H9 (cell line): ENCODE results near the gene ANKMY1. TPM values are rescaled to one million over a fixed set of nuclear protein-coding genes. Genes with fewer than 3 reads are reported as not detected.
A peak's percentile ranks its signal among the peaks of the same experiment; 100 is the strongest.

Experiments used
- DNase-seq: peaks from one replicate; pipeline ENCODE4 v3.0.0-alpha.2; 2017
- H2AFZ ChIP-seq: one replicate; pipeline ENCODE4 v1.6.1; 2013; ENCODE audit warnings: mild to moderate bottlenecking, low read length, control low read depth, moderate library complexity
- H2AK5ac ChIP-seq: 2 replicates; pipeline ENCODE4 v1.6.1; 2013; ENCODE audit warnings: low read length, control low read depth, mixed read lengths; ENCODE audit not compliant: insufficient read length
- H2BK120ac ChIP-seq: one replicate; pipeline ENCODE4 v1.6.1; 2013; ENCODE audit warnings: low read depth, mild to moderate bottlenecking, low read length, control low read depth, inconsistent platforms; ENCODE audit not compliant: poor library complexity, severe bottlenecking
- H2BK12ac ChIP-seq: 2 replicates; pipeline ENCODE4 v1.6.1; 2013; ENCODE audit warnings: low read length, control low read depth, mixed read lengths, low read depth; ENCODE audit not compliant: insufficient read length
- H2BK15ac ChIP-seq: 2 replicates; pipeline ENCODE4 v1.6.1; 2013; ENCODE audit warnings: low read depth, low read length, control low read depth
- H2BK20ac ChIP-seq: one replicate; pipeline ENCODE4 v1.6.1; 2013; ENCODE audit warnings: low read depth, mild to moderate bottlenecking, low read length, control low read depth, inconsistent platforms; ENCODE audit not compliant: poor library complexity, severe bottlenecking
- H2BK5ac ChIP-seq: 2 replicates; pipeline ENCODE4 v1.6.1; 2013; ENCODE audit warnings: low read length, control low read depth, mixed read lengths; ENCODE audit not compliant: insufficient read length
- H3K14ac ChIP-seq: 2 replicates; pipeline ENCODE4 v1.6.1; 2013; ENCODE audit warnings: low read length, control low read depth; ENCODE audit not compliant: insufficient read depth
- H3K18ac ChIP-seq: 2 replicates; pipeline ENCODE4 v1.6.1; 2013; ENCODE audit warnings: low read depth, mild to moderate bottlenecking, mixed read lengths, low read length, control low read depth; ENCODE audit not compliant: insufficient read length
- H3K23ac ChIP-seq: 2 replicates; pipeline ENCODE4 v1.6.1; 2013; ENCODE audit warnings: low read length, control low read depth, mixed read lengths, low read depth; ENCODE audit not compliant: insufficient read length
- H3K23me2 ChIP-seq: 2 replicates; pipeline ENCODE4 v1.6.1; 2013; ENCODE audit warnings: low read depth, mild to moderate bottlenecking, mixed read lengths, low read length, control low read depth; ENCODE audit not compliant: insufficient read length, poor library complexity, severe bottlenecking
- H3K27ac ChIP-seq: 2 replicates; pipeline ENCODE4 v1.5.1; 2013; ENCODE audit warnings: low read length, control low read depth, mixed read lengths, low read depth; ENCODE audit not compliant: insufficient read length
- H3K27me3 ChIP-seq: 2 replicates; pipeline ENCODE4 v1.6.1; 2013; ENCODE audit warnings: low read length, control low read depth, inconsistent platforms; ENCODE audit not compliant: insufficient read depth
- H3K4ac ChIP-seq: 2 replicates; pipeline ENCODE4 v1.6.1; 2013; ENCODE audit warnings: low read depth, mild to moderate bottlenecking, control low read depth, inconsistent platforms, low read length, moderate library complexity
- H3K4me1 ChIP-seq: 2 replicates; pipeline ENCODE4 v1.6.1; 2013; ENCODE audit warnings: low read length, control low read depth, inconsistent platforms; ENCODE audit not compliant: insufficient read depth
- H3K4me2 ChIP-seq: 2 replicates; pipeline ENCODE4 v1.6.1; 2013; ENCODE audit warnings: low read length, control low read depth, mixed read lengths; ENCODE audit not compliant: insufficient read length, insufficient read depth
- H3K56ac ChIP-seq: 2 replicates; pipeline ENCODE4 v1.6.1; 2013; ENCODE audit warnings: low read depth, mild to moderate bottlenecking, mixed read lengths, low read length, control low read depth; ENCODE audit not compliant: insufficient read length
- H3K79me1 ChIP-seq: 2 replicates; pipeline ENCODE4 v1.6.1; 2013; ENCODE audit warnings: low read depth, mild to moderate bottlenecking, moderate library complexity, low read length, control low read depth, inconsistent platforms; ENCODE audit not compliant: insufficient read depth, poor library complexity, severe bottlenecking
- H3K79me2 ChIP-seq: 2 replicates; pipeline ENCODE4 v1.6.1; 2013; ENCODE audit warnings: low read length, control low read depth, inconsistent platforms; ENCODE audit not compliant: insufficient read depth
- H3K9ac ChIP-seq: 2 replicates; pipeline ENCODE4 v1.6.1; 2013; ENCODE audit warnings: low read length, control low read depth, mixed read lengths; ENCODE audit not compliant: insufficient read length; ENCODE audit errors: extremely low read depth
- H3K9me3 ChIP-seq: one replicate; pipeline ENCODE4 v1.6.1; 2013; ENCODE audit warnings: low read depth, low read length, inconsistent platforms; ENCODE audit not compliant: control insufficient read depth
- H3T11ph ChIP-seq: one replicate; pipeline ENCODE4 v1.6.1; 2013; ENCODE audit warnings: mild to moderate bottlenecking, low read length, control low read depth, inconsistent platforms
- H4K20me1 ChIP-seq: one replicate; pipeline ENCODE4 v1.6.1; 2013; ENCODE audit not compliant: control insufficient read depth, insufficient read length, insufficient read depth
- H4K5ac ChIP-seq: 2 replicates; pipeline ENCODE4 v1.6.1; 2013; ENCODE audit warnings: low read depth, mild to moderate bottlenecking, mixed read lengths, low read length, control low read depth; ENCODE audit not compliant: insufficient read length
- H4K8ac ChIP-seq: replicated peaks from 2 replicates; pipeline ENCODE4 v1.6.1; 2013; ENCODE audit warnings: low read length, control low read depth, mixed read lengths, low read depth; ENCODE audit not compliant: insufficient read length
- H4K91ac ChIP-seq: 2 replicates; pipeline ENCODE4 v1.6.1; 2013; ENCODE audit warnings: low read depth, mild to moderate bottlenecking, moderate library complexity, mixed read lengths, low read length, control low read depth; ENCODE audit not compliant: insufficient read length
- H3K27ac Mint-ChIP-seq, 3 experiments: 2 replicates in 2 of 3; 3 replicates in 1 of 3; pipeline ENCODE4 v1.8.0; 2020 to 2021; ENCODE audit warnings: mixed read lengths in 3 of 3, mild to moderate bottlenecking in 1 of 3, moderate library complexity in 1 of 3
- H3K27me3 Mint-ChIP-seq: 2 replicates; pipeline ENCODE4 v1.8.0; 2021; ENCODE audit warnings: low read depth, mild to moderate bottlenecking, moderate library complexity, mixed read lengths
- H3K36me3 Mint-ChIP-seq, 3 experiments: 2 replicates in 2 of 3; 3 replicates in 1 of 3; pipeline ENCODE4 v1.8.0; 2020 to 2021; ENCODE audit warnings: low read depth in 3 of 3, mixed read lengths in 3 of 3; ENCODE audit not compliant: insufficient read depth in 1 of 3
- H3K4me1 Mint-ChIP-seq, 2 experiments: 2 replicates each; pipeline ENCODE4 v1.8.0; 2020; ENCODE audit warnings: mixed read lengths in 2 of 2
- H3K4me3 Mint-ChIP-seq, 2 experiments: 2 replicates in 1 of 2; 3 replicates in 1 of 2; pipeline ENCODE4 v1.8.0; 2020 to 2021; ENCODE audit warnings: mild to moderate bottlenecking in 2 of 2, mixed read lengths in 2 of 2, moderate library complexity in 1 of 2
- H3K9me3 Mint-ChIP-seq, 2 experiments: 2 replicates in 1 of 2; 3 replicates in 1 of 2; pipeline ENCODE4 v1.8.0; 2020; ENCODE audit warnings: mild to moderate bottlenecking in 2 of 2, mixed read lengths in 2 of 2, moderate library complexity in 1 of 2
- WGBS: extraction: QIAGEN DNeasy Blood & Tissue Kit; methylation state at CpG from one replicate; pipeline ENCODE4 v1.1.7; 2013; ENCODE audit warnings: missing lambda C conversion rate, low lambda C conversion rate, mixed read lengths; ENCODE audit not compliant: insufficient read length; ENCODE audit errors: extremely low coverage; 5-methylcytosine and 5-hydroxymethylcytosine counted together
- total RNA-seq: library from RNA; stranded (reverse); gene quantifications from 2 replicates; pipeline ENCODE4 v1.2.1, GENCODE V29; 2021
- TF ChIP-seq, protein P1 (sequence below): fragments of 200-600 bp; sonication (generic); conservative IDR thresholded peaks from 3 replicates; pipeline ENCODE4 v1.8.0; 2021; ENCODE audit warnings: antibody characterized with exemption, mild to moderate bottlenecking

Gene ANKMY1
- total RNA-seq, 1 experiment from 2014 or later = 13.7 TPM

- no CpG with 5 or more reads among the region's 18 CpGs for WGBS
- no peaks in the 10 kb centered on the region; a peak in 1 of 5 replicates for H3K9me3 Mint-ChIP-seq
- Histone ChIP-seq H3K23ac (no peak overlapping the region), H2BK120ac (no peak overlapping the region), H3K27ac (no peak overlapping the region), H4K91ac (no peak overlapping the region), H3K56ac (no peak overlapping the region), H3K79me1 (no peaks in the 10 kb centered on the region), H3K4me1 (no peaks in the 10 kb centered on the region), H3K18ac (peak overlapping the region; percentile 63), H3T11ph (no peak overlapping the region), H3K79me2 (no peaks in the 10 kb centered on the region), H2BK12ac (no peak overlapping the region), H3K9me3 (no peaks in the 10 kb centered on the region), H3K14ac (peak overlapping the region; percentile 52; the same call in 1 of the 2 replicates), H3K23me2 (peaks cover 3% of the 10 kb centered on the region), H2BK15ac (no peak overlapping the region), H4K5ac (no peak overlapping the region), H2AK5ac (no peak overlapping the region), H3K4me2 (no peak overlapping the region), H3K4ac (no peak overlapping the region), H3K27me3 (peaks cover 5% of the 10 kb centered on the region; the same call in 1 of the 2 replicates), H2AFZ (no peak overlapping the region), H2BK5ac (no peak overlapping the region), H3K9ac (no peak overlapping the region), H4K8ac (no peak overlapping the region), H4K20me1 (no peaks in the 10 kb centered on the region), H2BK20ac (no peak overlapping the region)
- peak overlapping the region; percentile 44 to 76 for H3K4me3 Mint-ChIP-seq
- peaks cover 20 to 23% of the 10 kb centered on the region in 2 experiments for H3K4me1 Mint-ChIP-seq
- TF ChIP-seq, protein P1, sequence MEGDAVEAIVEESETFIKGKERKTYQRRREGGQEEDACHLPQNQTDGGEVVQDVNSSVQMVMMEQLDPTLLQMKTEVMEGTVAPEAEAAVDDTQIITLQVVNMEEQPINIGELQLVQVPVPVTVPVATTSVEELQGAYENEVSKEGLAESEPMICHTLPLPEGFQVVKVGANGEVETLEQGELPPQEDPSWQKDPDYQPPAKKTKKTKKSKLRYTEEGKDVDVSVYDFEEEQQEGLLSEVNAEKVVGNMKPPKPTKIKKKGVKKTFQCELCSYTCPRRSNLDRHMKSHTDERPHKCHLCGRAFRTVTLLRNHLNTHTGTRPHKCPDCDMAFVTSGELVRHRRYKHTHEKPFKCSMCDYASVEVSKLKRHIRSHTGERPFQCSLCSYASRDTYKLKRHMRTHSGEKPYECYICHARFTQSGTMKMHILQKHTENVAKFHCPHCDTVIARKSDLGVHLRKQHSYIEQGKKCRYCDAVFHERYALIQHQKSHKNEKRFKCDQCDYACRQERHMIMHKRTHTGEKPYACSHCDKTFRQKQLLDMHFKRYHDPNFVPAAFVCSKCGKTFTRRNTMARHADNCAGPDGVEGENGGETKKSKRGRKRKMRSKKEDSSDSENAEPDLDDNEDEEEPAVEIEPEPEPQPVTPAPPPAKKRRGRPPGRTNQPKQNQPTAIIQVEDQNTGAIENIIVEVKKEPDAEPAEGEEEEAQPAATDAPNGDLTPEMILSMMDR = no peak
- peaks cover 0 to 8% (median 0%) of the 10 kb centered on the region in 3 experiments; a peak in 2 of 7 replicates for H3K36me3 Mint-ChIP-seq
- H3K27me3 Mint-ChIP-seq = peaks cover 21% of the 10 kb centered on the region
- H3K27ac Mint-ChIP-seq = no peak overlapping the region; a peak in 1 of 7 replicates
- no peak for DNase-seq
Measured at GRCh38 chr2:240558236-240558761, 511 bp upstream of the ANKMY1 start.
